Right atrium auricular region (tissue), 2 donors: ENCODE measurements around the gene FAM237A. TPM values are rescaled to one million over a fixed set of nuclear protein-coding genes. Genes with fewer than 3 reads are reported as not detected.

Experiments
- DNase-seq: peaks from one replicate; pipeline ENCODE4 v3.0.0-alpha.2; 2019; ENCODE audit warnings: low spot score
- H3K27ac ChIP-seq, 2 donors: fragments of 200-600 bp; sonication (generic); 1 replicate in 1 of 2; 2 replicates in 1 of 2; pipeline ENCODE4 v1.5.1; 2016 to 2019
- H3K27me3 ChIP-seq, 2 donors: fragments of 200-600 bp; sonication (generic); one replicate each; pipeline versions ENCODE4 v1.5.1 to v1.6.0; 2017 to 2019
- H3K36me3 ChIP-seq: fragments of 200-600 bp; sonication (generic); one replicate; pipeline ENCODE4 v1.5.1; 2016
- H3K4me1 ChIP-seq, 2 donors: fragments of 200-600 bp; sonication (generic); one replicate each; pipeline versions ENCODE4 v1.5.1 to v1.6.0; 2017 to 2019
- H3K4me3 ChIP-seq, 2 donors: fragments of 200-600 bp; sonication (generic); 1 replicate in 1 of 2; 2 replicates in 1 of 2; pipeline ENCODE4 v1.5.1; 2017 to 2019; ENCODE audit warnings: mild to moderate bottlenecking in 1 of 2, moderate library complexity in 1 of 2
- H3K9me3 ChIP-seq, 2 donors: fragments of 200-600 bp; sonication (generic); one replicate each; pipeline ENCODE4 v1.5.1; 2019
- CTCF ChIP-seq, 2 donors: fragments of 200-600 bp; sonication (generic); IDR thresholded peaks; one replicate each; pipeline ENCODE4 v1.5.1; 2019; ENCODE audit warnings: antibody characterized with exemption in 2 of 2
- total RNA-seq, 2 donors: library from RNA; depleted of rRNA; stranded (reverse); fragments of >200 nt; gene quantifications; one replicate each; pipeline ENCODE4 v1.1.0, GENCODE V29; 2016

FAM237A gene
- total RNA-seq, 2 donors from 2014 or later = not detected

- Histone ChIP-seq H3K36me3 (no peaks in the 10 kb centered on the region), H3K27me3 (no peaks in the 10 kb centered on the region), H3K27ac (no peak overlapping the region), H3K9me3 (no peaks in the 10 kb centered on the region), H3K4me1 (no peaks in the 10 kb centered on the region), H3K4me3 (no peak overlapping the region)
- no peak for TF ChIP-seq CTCF (IDR thresholded peaks at IDR 0.05)
- DNase-seq = no peak
These were observed 50.7 kb downstream of the FAM237A start for GRCh38 chr2:206692971-206693370.

GRCh38 chr2:206693399-206694137 is 51.3 kb downstream of the FAM237A start:
- peak; percentile 43 to 77 for TF ChIP-seq CTCF (IDR thresholded peaks at IDR 0.05)
- H3K4me1 ChIP-seq = no peaks in the 10 kb centered on the region
- H3K27ac ChIP-seq = no peak overlapping the region
- H3K4me3 ChIP-seq = no peak overlapping the region
- no peaks in the 10 kb centered on the region for H3K36me3 ChIP-seq
- no peak for DNase-seq
- no peaks in the 10 kb centered on the region for H3K9me3 ChIP-seq
- H3K27me3 ChIP-seq = no peaks in the 10 kb centered on the region

GRCh38 chr2:206696910-206697309 is 54.6 kb downstream of the FAM237A start:
- Histone ChIP-seq H3K27me3 (no peaks in the 10 kb centered on the region), H3K9me3 (no peaks in the 10 kb centered on the region), H3K4me1 (no peaks in the 10 kb centered on the region), H3K27ac (no peak overlapping the region), H3K4me3 (no peak overlapping the region), H3K36me3 (no peaks in the 10 kb centered on the region)
- TF ChIP-seq CTCF (IDR thresholded peaks at IDR 0.05) = no peak
- DNase-seq = no peak

- no peaks in the 10 kb centered on the region for H3K4me1 ChIP-seq
- no peak for TF ChIP-seq CTCF (IDR thresholded peaks at IDR 0.05)
These were observed 56.5 kb downstream of the FAM237A start for GRCh38 chr2:206698811-206699210.

More at GRCh38 chr2:206698811-206699210, 56.5 kb downstream of the FAM237A start:
- no peak overlapping the region for H3K27ac ChIP-seq
- no peak for DNase-seq
- no peaks in the 10 kb centered on the region for H3K27me3 ChIP-seq
- H3K9me3 ChIP-seq = no peaks in the 10 kb centered on the region
- H3K4me3 ChIP-seq = no peak overlapping the region
- no peaks in the 10 kb centered on the region for H3K36me3 ChIP-seq

Other genes starting within 250 kb of the FAM237A start
- 10 to 100 TPM in 1 of 2 donors, 1 to 10 TPM in 1; 7.6 to 34.6 TPM for gene ADAM23, start 199.0 kb upstream of the FAM237A start, total RNA-seq
- gene DYTN, start 75.9 kb downstream of the FAM237A start, total RNA-seq = not detected
- gene MDH1B, start 122.8 kb downstream of the FAM237A start, total RNA-seq = 1 to 10 TPM in 1 of 2 donors, under 1 TPM in 1; 0.33 to 1.1 TPM
- gene FASTKD2, start 123.1 kb downstream of the FAM237A start, total RNA-seq = 10 to 100 TPM; 22.2 to 45.5 TPM